B cell (primary cell): ENCODE measurements around the gene ALAD.

Experiments
- CTCF ChIP-seq: fragments of 200-600 bp; IDR thresholded peaks from one replicate; pipeline ENCODE4 v1.8.0; 2022; ENCODE audit warnings: antibody characterized with exemption, mild to moderate bottlenecking
- EZH2 ChIP-seq: IDR thresholded peaks from 2 replicates; pipeline ENCODE4 v1.6.1; 2012; ENCODE audit warnings: borderline replicate concordance, low read depth, mild to moderate bottlenecking, moderate library complexity, low read length; ENCODE audit not compliant: insufficient read depth, poor library complexity, severe bottlenecking

GRCh38 chr9:113409481-113409880 lies 8.4 kb upstream of the ALAD start:
- TF ChIP-seq EZH2 (no peak), CTCF (no peak)
